ENCODE measurements around the gene CYP46A1. TPM values are rescaled to one million over a fixed set of nuclear protein-coding genes. Genes with fewer than 3 reads are reported as not detected.

The CYP46A1 gene
- total RNA-seq, 1 experiment from 2014 or later = 0.42 TPM

- DNase-seq = no peak
- H3K4me3 ChIP-seq (ENCODE audit: insufficient read depth, low read depth, low read length) = no peak overlapping the region
- no peaks in the 10 kb centered on the region for H3K36me3 ChIP-seq (replicated peaks; ENCODE audit: control insufficient read depth, insufficient read depth, low read length)
- no peaks in the 10 kb centered on the region; the same call in 1 of the 2 replicates for H3K27me3 ChIP-seq (ENCODE audit: control insufficient read depth, insufficient read depth, low read length)
Measured at GRCh38 chr14:99749763-99750715, 65.9 kb downstream of the CYP46A1 start.

GRCh38 chr14:99750746-99751450, 66.8 kb downstream of the CYP46A1 start:
- DNase-seq = no peak
- H3K36me3 ChIP-seq (replicated peaks; ENCODE audit: control insufficient read depth, insufficient read depth, low read length) = no peaks in the 10 kb centered on the region
- H3K4me3 ChIP-seq (ENCODE audit: insufficient read depth, low read depth, low read length) = no peak overlapping the region
- no peaks in the 10 kb centered on the region for H3K27me3 ChIP-seq (ENCODE audit: control insufficient read depth, insufficient read depth, low read length)

GRCh38 chr14:99751539-99752485, 67.7 kb downstream of the CYP46A1 start:
- no peak overlapping the region for H3K4me3 ChIP-seq (ENCODE audit: insufficient read depth, low read depth, low read length)
- H3K27me3 ChIP-seq (ENCODE audit: control insufficient read depth, insufficient read depth, low read length) = no peaks in the 10 kb centered on the region
- no peaks in the 10 kb centered on the region for H3K36me3 ChIP-seq (replicated peaks; ENCODE audit: control insufficient read depth, insufficient read depth, low read length)
- DNase-seq = no peak

GRCh38 chr14:99752486-99753121, 68.5 kb downstream of the CYP46A1 start:
- Histone ChIP-seq H3K36me3 (replicated peaks; ENCODE audit: control insufficient read depth, insufficient read depth, low read length) (no peaks in the 10 kb centered on the region), H3K4me3 (ENCODE audit: insufficient read depth, low read depth, low read length) (no peak overlapping the region), H3K27me3 (ENCODE audit: control insufficient read depth, insufficient read depth, low read length) (no peaks in the 10 kb centered on the region)
- DNase-seq = peak; percentile 56

GRCh38 chr14:99753225-99754140, 69.4 kb downstream of the CYP46A1 start:
- DNase-seq = peak; percentile 87
- H3K27me3 ChIP-seq (ENCODE audit: control insufficient read depth, insufficient read depth, low read length) = no peaks in the 10 kb centered on the region
- H3K36me3 ChIP-seq (replicated peaks; ENCODE audit: control insufficient read depth, insufficient read depth, low read length) = no peaks in the 10 kb centered on the region
- H3K4me3 ChIP-seq (ENCODE audit: insufficient read depth, low read depth, low read length) = no peak overlapping the region

GRCh38 chr14:99754141-99755067, 70.3 kb downstream of the CYP46A1 start:
- Histone ChIP-seq H3K36me3 (replicated peaks; ENCODE audit: control insufficient read depth, insufficient read depth, low read length) (no peaks in the 10 kb centered on the region), H3K27me3 (ENCODE audit: control insufficient read depth, insufficient read depth, low read length) (no peaks in the 10 kb centered on the region), H3K4me3 (ENCODE audit: insufficient read depth, low read depth, low read length) (no peak overlapping the region)
- DNase-seq = peak; percentile 50

- DNase-seq = peak; percentile 37
- H3K36me3 ChIP-seq (replicated peaks; ENCODE audit: control insufficient read depth, insufficient read depth, low read length) = no peaks in the 10 kb centered on the region
- no peak overlapping the region for H3K4me3 ChIP-seq (ENCODE audit: insufficient read depth, low read depth, low read length)
- H3K27me3 ChIP-seq (ENCODE audit: control insufficient read depth, insufficient read depth, low read length) = no peaks in the 10 kb centered on the region
Measured at GRCh38 chr14:99755068-99755405, 70.9 kb downstream of the CYP46A1 start.

- Histone ChIP-seq H3K36me3 (replicated peaks; ENCODE audit: control insufficient read depth, insufficient read depth, low read length) (no peaks in the 10 kb centered on the region), H3K27me3 (ENCODE audit: control insufficient read depth, insufficient read depth, low read length) (no peaks in the 10 kb centered on the region), H3K4me3 (ENCODE audit: insufficient read depth, low read depth, low read length) (no peak overlapping the region)
- DNase-seq = peak; percentile 41
Measured at GRCh38 chr14:99755629-99756603, 71.8 kb downstream of the CYP46A1 start.

GRCh38 chr14:99756796-99757195, 72.7 kb downstream of the CYP46A1 start:
- Histone ChIP-seq H3K36me3 (replicated peaks; ENCODE audit: control insufficient read depth, insufficient read depth, low read length) (no peaks in the 10 kb centered on the region), H3K27me3 (ENCODE audit: control insufficient read depth, insufficient read depth, low read length) (no peaks in the 10 kb centered on the region), H3K4me3 (ENCODE audit: insufficient read depth, low read depth, low read length) (no peak overlapping the region)
- no peak for DNase-seq

GRCh38 chr14:99757331-99758070, 73.4 kb downstream of the CYP46A1 start:
- no peak overlapping the region for H3K4me3 ChIP-seq (ENCODE audit: insufficient read depth, low read depth, low read length)
- H3K36me3 ChIP-seq (replicated peaks; ENCODE audit: control insufficient read depth, insufficient read depth, low read length) = no peaks in the 10 kb centered on the region
- no peak for DNase-seq
- H3K27me3 ChIP-seq (ENCODE audit: control insufficient read depth, insufficient read depth, low read length) = no peaks in the 10 kb centered on the region
